ENCODE measurements around the gene CHST11. TPM values are rescaled to one million over a fixed set of nuclear protein-coding genes. Genes with fewer than 3 reads are reported as not detected.

CHST11 gene
- total and polyA plus RNA-seq, 9 of the 15 experiments (the other 6 are each of a cell fraction or from before 2014, with no cell fraction given), result 2.3 to 38.7 (median 15.0) TPM

DNA sequence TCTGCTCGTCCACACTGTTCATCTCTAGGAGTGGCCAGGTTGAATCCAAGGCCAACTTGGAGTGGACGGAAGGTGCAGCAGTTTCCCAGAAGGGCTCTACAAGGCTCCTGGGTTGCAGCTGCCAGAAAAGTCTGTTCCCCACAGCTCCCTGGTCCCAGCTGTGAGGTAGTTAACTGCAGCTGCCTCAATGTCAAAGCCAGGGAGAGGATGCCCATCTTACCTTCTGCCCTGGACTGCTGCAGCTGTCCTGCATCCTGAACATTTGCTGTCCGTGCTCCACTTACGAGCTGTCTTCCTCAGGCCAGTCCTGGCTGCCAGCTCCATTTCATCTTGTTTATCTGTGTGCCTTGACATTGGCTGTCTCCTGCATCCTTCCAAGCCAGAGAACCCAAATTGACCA is 274.0 kb downstream of the CHST11 start (continued):
- TF ChIP-seq, protein P1, sequence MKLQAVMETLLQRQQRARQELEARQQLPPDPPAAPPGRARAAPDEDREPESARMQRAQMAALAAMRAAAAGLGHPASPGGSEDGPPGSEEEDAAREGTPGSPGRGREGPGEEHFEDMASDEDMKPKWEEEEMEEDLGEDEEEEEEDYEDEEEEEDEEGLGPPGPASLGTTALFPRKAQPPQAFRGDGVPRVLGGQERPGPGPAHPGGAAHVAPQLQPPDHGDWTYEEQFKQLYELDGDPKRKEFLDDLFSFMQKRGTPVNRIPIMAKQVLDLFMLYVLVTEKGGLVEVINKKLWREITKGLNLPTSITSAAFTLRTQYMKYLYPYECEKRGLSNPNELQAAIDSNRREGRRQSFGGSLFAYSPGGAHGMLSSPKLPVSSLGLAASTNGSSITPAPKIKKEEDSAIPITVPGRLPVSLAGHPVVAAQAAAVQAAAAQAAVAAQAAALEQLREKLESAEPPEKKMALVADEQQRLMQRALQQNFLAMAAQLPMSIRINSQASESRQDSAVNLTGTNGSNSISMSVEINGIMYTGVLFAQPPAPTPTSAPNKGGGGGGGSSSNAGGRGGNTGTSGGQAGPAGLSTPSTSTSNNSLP (IDR thresholded peaks at IDR 0.05; ENCODE audit: borderline replicate concordance, low read depth, low read length), result no peak

- in situ Hi-C loops (cut with MboI), result no loop called here
- Histone ChIP-seq H3K36me3 (ENCODE audit: control insufficient read depth, insufficient read depth, low read length) (no peaks in the 10 kb centered on the region; the same call in 2 of the 3 replicates), H3K79me2 (ENCODE audit: control insufficient read depth, insufficient read depth, low read length) (no peaks in the 10 kb centered on the region), H3K27ac (ENCODE audit: extremely low read depth, low read depth, low read length) (no peak overlapping the region), H3K4me1 (replicated peaks in 1 of 2; ENCODE audit: control insufficient read depth in 2 of 2, insufficient read depth in 2 of 2, low read length in 2 of 2) (peaks cover under 1 to 5% of the 10 kb centered on the region in 2 experiments; a peak in 4 of 5 replicates), H3K9me3 (replicated peaks; ENCODE audit: control insufficient read depth, insufficient read depth, low read depth, low read length) (no peaks in the 10 kb centered on the region), H3K4me3 (no peak overlapping the region), H3K9ac (ENCODE audit: insufficient read depth in 1 of 2, low read depth in 2 of 2, low read length in 2 of 2) (no peak overlapping the region), H3K9me1 (ENCODE audit: control insufficient read depth, insufficient read depth, low read length) (peaks cover 3% of the 10 kb centered on the region), H2AFZ (ENCODE audit: low read depth, low read length) (no peak overlapping the region), H4K20me1 (replicated peaks; ENCODE audit: control insufficient read depth, insufficient read depth, low read length) (peaks cover 3% of the 10 kb centered on the region; the same call in 1 of the 2 replicates), H3K27me3 (ENCODE audit: control insufficient read depth in 2 of 2, insufficient read depth in 2 of 2, low read length in 2 of 2) (no peaks in the 10 kb centered on the region), H3K4me2 (ENCODE audit: insufficient read depth, low read length) (no peak overlapping the region)
- intact Hi-C loops (cut with micrococcal nuclease), result loop anchor here (2.0 to 5.0 kb wide), 3 partner anchors 91 to 369 kb away; no protein-coding TSS in a partner anchor
- FAIRE-seq (no peak), DNase-seq (ENCODE audit: extremely low read depth in 1 of 4, low spot score in 3 of 4) (peak; percentile 29 to 46 (median 36)), ATAC-seq (peak; percentile 59)
- WGBS (ENCODE audit: insufficient coverage, low coverage, missing lambda C conversion rate), result 56% methylated on average over 6 of the region's 6 CpGs
- CTCF ChIA-PET (ENCODE audit: low intra/inter-chr PET ratio), result interaction anchor here (0.8 kb wide), 1 partner anchor 649 kb away, joined by 4 read pairs; no protein-coding TSS in a partner anchor
- POLR2A ChIA-PET, result interaction anchor here (0.7 kb wide), 1 partner anchor 238 kb away, joined by 3 read pairs; no protein-coding TSS in a partner anchor
- BruUV-seq (replicated peaks), result no TSS peak
- TF ChIP-seq TBL1XR1 (IDR thresholded peaks at IDR 0.05; ENCODE audit: low read length in 2 of 2) (no peak), E2F6 (IDR thresholded peaks at IDR 0.05; ENCODE audit: borderline replicate concordance in 1 of 2, extremely low read depth in 1 of 2, insufficient read depth in 1 of 2, insufficient read length in 1 of 2, low read depth in 1 of 2, low read length in 1 of 2, poor library complexity in 1 of 2, severe bottlenecking in 1 of 2) (no peak), COPS2 (conservative IDR thresholded peaks at IDR 0.05) (no peak), SUPT5H (IDR thresholded peaks at IDR 0.05) (no peak), MCM7 (IDR thresholded peaks at IDR 0.05) (no peak), RAD21 (CRISPR knock-in tag; conservative IDR thresholded peaks at IDR 0.05 in 1 of 2, IDR thresholded peaks at IDR 0.05 in 1 of 2) (peak; percentile 35 to 62), ZNF75A (CRISPR knock-in tag; IDR thresholded peaks at IDR 0.05) (no peak), HIVEP1 (CRISPR knock-in tag; IDR thresholded peaks at IDR 0.05) (no peak)
Observed at GRCh38 chr12:104733717-104734175, 277.0 kb downstream of the CHST11 start.
